NCI-H1694 treated with DMSO at 0.1 percent for 48 hours (cell line): ENCODE measurements around the gene KRTAP5-8.
A peak's percentile ranks its signal among the peaks of the same experiment; 100 is the strongest.
"Not testable (repeated sequence)": the region's sequence is repeated elsewhere in the genome, so short reads cannot be mapped to it uniquely, and the experiment has no call there.

ENCODE experiments used
- DNase-seq: peaks from one replicate; lab custom pipeline; 2025; lab: John Stamatoyannopoulos, UW

Gene KRTAP5-8

DNA sequence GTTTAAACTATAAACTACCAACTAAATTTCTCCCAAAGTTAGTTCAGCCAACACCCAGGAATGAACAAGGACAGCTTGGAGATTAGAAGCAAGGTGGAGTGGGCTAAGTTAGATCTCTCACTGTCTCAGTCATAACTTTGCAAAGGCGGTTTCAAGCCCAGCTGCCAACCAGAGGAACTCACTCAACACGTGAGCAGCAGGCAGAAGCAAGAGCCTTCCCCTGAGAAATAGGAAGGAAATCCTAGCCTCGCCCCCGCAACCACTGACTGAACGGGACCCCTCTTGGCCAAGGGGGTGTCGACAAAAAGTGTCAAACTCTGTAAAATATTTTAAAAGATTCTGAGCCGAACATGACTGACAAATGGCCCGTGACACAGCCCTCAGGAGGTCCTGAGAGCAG is 6.0 kb downstream of the KRTAP5-8 start:
- DNase-seq, result no peak

DNA sequence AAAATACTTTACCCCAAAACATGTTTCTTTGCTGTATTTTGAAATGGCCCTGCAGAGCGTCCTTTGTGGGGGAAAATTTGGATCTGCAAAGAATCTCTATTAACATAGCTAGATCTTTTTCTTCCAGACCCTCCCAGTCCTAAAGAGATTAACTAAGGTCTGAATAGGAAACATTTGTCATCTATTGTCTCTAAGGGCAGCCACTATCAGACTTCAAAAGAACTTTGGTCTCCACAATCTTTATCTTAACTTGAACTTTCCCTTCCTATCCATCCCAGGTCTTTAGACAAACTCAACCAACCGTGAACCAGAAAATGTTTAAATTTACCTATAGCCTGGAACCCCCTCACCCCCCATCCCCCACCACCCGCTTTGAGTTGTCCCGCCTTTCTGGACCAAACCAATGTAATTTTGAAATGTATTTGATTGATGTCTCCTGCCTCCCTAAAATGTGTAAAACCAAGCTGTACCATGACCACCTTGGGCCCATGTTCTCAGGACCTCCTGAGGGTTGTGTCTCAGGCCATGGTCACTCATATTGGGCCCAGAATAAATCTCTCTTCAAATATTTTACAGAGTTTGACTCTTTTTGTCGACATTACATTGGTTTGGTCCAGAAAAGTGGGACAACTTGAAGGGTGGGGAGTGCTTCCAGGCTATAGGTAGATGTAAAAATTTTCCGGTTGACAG is 6.8 kb downstream of the KRTAP5-8 start:
- DNase-seq, result no peak

DNA sequence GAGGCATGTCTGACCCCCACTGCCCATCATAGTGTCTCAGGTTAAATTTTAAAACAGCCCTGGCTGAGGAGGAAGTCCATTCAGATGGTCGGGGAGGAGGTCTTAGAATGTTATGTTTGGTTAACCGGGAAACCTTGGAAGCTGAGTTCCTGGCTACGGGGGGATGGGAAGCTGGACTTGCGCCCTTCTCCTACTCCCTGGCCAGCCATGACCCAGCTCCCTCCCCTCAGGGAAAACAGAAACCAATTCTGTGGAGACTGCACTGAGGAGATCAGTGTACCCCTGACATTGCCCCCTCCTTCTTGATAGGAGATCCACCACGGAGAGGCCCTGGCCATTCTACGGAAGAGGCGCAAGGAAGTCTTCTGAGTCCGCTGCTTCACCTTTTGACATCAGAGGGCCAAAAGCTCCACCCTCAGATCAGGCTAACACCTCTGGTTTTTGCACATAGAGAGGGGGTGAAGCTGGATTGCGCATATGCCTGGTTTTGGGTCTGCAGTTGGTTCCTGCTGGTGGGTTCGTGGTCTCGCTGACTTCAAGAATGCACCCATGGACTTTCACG is 7.7 kb downstream of the KRTAP5-8 start:
- no peak for DNase-seq

DNA sequence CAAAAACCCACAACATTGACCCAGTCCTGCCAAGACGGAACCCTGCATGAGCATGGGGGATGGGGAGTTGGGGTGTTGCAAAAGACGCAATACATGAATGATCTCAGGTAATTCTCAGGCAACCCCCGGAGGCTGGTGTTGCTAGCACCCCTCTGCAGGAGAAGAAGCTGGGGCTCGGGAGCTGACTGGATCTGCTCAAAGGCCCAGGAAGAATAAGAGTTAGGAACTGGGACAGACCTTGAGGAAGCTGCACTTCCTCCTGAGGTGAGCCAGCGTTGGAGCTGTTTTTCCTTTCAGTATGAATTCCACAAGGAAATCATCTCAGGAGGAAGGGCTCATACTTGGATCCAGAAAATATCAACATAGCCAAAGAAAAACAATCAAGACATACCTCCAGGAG is 10.3 kb downstream of the KRTAP5-8 start, which contains the start of gene KRTAP5-9:
KRTAP5-9 (plus strand) TSS at position 301 of the 400 bp plus-strand sequence. CDS start 238 bp downstream, outside the sequence.
- DNase-seq, result no peak

DNA sequence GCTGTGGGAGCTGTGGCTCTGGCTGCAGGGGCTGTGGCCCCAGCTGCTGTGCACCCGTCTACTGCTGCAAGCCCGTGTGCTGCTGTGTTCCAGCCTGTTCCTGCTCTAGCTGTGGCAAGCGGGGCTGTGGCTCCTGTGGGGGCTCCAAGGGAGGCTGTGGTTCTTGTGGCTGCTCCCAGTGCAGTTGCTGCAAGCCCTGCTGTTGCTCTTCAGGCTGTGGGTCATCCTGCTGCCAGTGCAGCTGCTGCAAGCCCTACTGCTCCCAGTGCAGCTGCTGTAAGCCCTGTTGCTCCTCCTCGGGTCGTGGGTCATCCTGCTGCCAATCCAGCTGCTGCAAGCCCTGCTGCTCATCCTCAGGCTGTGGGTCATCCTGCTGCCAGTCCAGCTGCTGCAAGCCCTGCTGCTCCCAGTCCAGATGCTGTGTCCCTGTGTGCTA is 10.9 kb downstream of the KRTAP5-8 start:
- DNase-seq, result no peak

DNA sequence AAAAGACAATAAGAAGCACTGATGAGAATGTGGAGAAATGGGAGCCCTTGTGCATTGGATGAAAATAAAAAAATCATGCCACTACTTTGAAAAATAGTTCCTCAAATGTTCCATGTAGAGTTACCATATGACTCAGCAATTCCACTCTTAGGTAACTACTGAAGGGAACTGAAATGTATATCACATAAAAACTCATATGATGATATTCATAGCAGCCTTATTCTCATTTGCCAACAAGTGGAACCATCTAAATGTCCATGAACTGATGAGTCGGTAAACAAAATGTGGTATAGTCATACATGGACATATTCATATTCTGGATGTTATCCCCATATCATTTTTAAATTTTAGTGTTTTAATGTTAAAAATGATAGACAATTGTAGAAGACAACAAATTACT is 13.9 kb downstream of the KRTAP5-8 start:
- no peak for DNase-seq

DNA sequence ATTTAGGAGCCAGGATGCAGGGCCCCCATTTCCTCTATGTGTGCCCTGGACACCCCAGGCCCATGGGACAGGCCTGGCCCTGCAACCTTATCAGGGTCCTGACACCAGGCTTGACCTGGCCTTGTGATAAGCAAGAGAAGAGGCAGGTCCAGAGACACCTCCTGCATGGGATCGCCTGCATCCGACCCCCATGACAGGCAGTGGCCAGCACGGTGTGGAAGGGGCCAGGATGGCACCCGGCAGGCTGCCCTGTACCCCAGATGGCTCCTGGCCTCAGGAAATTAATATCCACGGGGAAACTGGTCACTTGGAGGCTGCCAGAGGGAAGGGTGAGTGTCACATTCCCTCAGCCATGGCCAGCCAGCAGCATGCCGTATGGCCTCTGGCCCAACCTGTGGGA is 17.2 kb downstream of the KRTAP5-8 start:
- DNase-seq, result no peak

DNA sequence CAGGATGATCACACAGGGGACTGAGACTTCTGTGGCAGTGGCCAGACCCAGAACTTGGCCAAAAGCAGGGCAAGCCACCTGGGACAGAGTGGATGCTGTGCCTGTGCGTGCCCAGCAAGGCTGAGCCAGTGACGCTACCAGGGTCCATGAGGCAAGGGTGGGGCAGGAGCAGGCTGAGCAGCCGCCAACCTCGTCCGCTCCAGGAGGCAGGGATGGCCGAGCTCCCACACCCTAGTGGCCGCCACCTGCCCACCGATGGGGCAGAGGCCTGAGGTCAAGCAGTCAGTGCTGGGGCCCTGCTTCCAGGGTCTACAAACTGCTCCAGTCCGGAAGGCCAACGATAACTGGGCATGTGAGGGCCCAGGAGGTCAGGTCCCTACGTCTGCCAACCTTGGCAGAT is 17.7 kb downstream of the KRTAP5-8 start:
- no peak for DNase-seq

DNA sequence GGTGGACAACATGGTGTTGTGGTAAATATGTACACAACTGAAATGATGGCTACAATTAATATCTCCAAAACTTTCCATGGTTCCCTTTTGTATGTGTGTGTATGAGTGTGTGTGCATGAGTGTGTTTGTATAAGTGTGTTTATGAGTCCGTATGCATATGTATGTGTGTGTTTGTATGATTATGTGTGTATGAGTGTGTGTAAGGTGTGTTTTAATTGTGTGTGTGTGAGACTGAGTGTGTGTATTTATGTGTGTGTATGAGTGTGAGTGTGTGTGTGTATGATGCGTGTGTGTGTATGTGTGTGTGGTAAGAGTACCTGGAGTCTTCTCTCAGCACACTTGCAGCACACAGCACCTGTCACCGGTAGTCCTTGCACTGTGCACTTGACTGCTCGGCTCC is 18.2 kb downstream of the KRTAP5-8 start:
- no peak for DNase-seq

DNA sequence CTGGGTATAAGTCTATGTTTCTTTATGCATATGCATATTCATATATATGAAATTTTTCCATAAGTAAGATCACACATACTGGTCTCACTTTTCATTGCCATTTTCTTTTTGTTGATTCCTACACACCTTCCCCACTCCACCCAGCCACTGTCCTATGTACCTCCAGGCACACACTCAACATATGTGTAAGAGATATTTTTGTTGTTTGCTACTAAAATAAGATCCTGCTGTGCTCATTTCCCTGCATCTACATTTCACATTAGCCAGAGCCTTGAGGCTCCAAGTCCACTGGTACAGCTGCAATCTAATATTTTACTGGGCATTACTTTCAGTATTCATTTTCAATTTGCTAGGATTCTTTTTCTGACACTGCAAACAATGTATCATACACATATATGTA is 19.4 kb downstream of the KRTAP5-8 start:
- DNase-seq, result no peak

DNA sequence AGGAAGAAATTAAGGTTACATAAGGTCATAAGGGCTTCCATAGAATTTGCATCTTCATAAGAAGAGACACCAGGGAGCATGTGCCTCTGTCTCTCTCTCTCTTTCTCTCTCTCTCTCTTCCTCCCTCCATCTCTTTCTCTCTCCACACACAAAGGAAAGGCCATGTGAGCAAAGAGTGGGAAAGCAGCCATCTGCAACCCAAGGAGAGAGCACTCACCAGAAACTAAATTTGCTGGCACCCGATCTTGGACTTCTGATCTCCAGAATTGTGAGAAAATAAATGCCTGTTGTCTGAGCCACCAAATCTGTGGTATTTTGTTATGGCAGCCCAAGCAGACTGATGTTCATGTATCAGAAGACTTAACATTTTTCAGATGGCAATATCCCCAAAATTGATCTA is 21.2 kb downstream of the KRTAP5-8 start:
- no peak for DNase-seq

DNA sequence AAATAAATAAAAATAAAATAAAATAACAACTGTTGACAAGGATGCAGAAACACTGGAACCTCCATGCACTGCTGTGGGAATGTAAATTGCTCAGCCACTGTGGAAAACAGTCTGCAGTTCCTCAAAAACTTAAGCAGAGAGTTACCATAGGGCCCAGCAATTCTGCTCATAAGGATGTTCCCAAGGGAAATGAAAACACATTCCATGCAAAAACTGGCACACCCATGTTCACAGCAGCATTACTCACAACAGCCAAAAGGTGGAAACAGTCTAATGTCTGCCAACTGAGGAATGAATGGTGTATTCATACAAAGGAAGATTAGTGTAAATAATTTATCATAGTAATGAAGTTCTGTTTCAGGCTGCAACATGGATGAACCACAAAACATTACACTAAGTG is 24.3 kb downstream of the KRTAP5-8 start:
- DNase-seq, result no peak

DNA sequence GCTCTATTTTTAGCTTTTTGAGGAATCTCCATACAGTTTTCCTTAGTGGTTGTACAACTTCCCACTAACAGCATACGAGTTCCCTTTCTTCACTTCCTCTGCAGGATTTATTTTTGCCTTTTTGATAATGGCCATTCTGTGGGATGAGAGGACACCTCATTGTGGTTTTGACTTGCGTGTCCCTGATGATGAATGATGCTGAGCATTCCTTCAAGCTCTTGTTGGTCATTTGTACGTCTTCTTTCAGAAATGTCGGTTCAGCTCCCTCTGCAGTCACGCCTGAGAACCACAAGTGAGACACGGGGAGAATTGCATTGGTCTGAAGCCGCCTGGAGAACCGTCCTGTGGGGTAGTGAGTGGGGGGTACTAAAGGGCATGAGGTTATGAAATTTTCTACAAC is 25.6 kb downstream of the KRTAP5-8 start:
- peak; percentile 2 for DNase-seq

DNA sequence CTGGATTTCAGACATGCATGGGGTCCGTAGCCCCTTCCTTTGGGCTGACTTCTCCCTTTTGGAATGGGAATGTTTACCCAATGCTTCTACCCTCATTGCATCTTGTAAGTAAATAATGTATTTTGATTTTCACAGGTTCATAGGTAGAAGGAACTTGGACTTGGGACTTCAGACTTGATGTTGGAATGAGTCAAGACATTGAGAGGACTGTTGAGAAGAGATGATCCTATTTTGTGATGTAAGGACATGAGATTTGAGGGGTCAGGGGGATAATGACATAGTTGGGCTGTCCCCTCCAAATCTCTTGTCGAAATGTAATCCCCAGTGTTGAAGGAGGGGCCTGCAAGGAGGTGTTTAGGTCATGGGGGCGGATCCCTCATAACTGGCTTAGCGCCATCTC is 26.6 kb downstream of the KRTAP5-8 start:
- no peak for DNase-seq

DNA sequence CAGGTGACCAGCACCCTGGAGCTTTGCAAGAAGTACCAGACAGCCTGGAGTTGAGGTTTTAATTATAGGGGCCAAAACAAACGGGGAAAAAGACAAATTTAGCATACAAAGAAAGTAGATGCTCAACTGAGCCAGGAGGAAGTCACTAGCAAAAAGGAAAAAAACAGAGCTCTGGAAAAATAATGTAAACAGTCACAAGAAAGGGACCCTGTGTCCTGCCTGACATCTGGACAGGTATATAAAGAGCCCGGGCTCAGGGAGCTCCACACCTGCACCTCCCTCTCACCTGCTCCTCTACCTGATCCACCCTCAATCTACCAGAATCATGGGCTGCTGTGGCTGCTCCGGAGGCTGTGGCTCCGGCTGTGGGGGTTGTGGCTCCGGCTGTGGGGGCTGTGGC is 27.4 kb downstream of the KRTAP5-8 start, which contains the start of gene KRTAP5-10:
KRTAP5-10 (plus strand) TSS at position 301 of the 400 bp plus-strand sequence; CDS start at position 326, 25 bp downstream.
- no peak for DNase-seq

DNA sequence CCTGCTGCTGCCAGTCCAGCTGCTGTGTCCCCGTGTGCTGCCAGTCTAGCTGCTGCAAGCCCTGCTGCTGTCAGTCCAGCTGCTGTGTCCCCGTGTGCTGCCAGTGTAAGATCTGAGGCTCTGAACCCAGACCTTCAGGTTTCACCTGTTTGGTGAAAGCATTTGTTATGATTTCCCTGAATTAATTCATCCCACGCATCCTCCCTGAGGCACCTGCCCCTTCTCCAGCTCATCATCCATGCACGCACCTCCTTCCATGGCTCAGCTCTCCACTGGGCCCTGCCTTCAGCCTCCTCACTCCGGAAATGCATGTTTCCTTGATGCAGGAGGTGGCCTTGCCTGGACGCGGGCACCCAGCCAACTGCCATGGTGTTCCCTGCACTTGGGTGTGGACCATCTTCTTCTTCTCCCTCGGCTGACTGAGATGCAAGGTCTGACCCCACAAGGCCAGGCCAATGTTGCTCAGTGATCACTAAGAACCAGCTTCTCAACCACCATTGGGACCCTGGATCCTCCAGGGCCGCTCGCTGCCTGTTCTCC is 28.3 kb downstream of the KRTAP5-8 start:
- no peak for DNase-seq

DNA sequence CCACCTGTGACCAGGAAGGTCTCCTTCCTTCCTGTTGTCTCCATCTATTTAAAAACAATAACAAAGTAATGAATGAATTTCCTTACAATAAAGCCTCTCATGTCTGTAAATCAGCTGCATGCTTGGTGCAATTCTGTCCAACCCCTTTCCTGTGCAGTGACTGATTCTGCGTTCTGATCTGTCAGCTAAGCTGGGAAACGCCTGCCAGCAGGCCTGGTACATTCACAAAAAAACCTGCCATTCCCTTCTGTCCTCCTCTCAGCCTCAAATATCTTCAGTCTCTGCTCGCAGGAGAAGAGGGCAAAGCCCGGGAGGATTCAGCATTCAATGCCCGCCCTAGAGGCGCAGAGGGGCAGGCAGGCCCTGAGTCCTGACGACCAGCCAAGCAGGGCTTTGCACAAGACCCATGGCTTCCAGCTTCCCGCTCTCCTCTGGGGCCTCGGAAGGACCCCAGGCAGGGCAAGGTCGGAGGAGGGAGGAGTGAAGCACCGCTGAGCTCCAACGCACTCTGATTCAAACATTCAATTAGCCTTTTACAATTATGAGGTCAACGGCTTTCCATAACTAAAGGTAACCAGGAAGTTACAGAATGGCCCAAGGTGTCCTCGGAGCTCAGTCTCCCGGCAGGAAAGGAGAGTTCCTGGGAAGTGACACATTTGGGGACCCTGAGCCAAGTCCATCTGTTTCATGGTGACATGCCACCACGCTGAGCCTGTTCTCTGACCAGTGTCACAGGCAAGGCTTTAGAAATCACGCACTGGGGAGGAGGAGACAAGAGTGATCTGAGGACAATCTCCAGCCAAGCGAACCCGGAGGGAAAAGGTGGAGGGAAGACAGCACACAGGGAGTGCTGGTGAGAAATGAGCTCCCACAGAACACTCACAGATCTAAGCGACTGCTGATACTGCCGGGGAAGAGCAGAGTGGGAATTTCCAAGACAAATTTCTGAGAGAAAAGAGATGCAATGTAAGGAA is 29.1 kb downstream of the KRTAP5-8 start:
- DNase-seq, result not testable (repeated sequence)

DNA sequence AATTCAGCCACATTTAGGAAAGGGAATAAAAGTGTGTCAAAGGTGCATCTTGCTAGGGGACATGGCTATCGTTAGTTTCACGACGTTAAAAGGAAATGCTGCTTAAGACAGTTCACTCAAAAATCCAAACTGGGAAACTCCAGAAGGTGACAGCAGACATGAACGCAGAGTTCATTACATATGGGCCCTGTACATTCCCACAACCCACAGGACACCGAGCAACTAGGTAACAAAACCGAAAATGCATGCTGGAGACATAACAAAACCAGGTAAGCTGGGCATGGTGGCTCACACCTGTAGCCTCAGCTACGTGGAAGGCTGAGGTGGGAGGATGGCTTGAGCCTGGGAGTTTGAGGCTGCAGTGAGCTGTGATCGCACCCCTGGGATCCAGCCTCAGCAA is 29.8 kb downstream of the KRTAP5-8 start:
- not testable (repeated sequence) for DNase-seq

DNA sequence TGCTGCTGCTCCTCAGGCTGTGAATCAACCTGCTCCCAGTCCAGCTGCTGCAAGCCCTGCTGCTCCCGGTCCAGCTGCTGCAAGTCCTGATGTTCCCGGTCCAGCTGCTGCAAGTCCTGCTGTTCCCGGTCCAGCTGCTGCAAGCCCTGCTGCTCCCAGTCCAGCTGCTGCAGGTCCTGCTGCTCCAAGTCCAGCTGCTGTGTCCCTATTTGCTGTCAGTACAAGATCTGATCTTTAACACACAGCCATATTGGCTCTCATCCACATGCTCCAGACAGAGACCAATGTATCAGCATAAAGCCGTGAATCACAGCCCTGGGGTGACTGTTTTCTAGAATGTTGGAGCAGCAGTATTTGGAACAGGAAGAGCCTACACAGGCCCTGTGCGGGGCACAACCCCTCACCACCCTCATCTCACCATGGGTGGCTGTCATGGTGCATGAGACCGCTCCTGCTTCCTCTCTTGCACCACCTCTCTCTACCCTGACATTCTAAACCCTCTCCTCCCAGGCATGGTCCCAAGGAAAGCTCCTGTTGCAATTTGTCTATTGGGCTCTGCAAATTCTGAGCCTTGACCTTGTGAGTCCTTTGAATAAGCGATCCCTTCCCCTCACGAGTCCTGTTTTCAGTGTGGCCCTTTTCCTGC is 31.0 kb downstream of the KRTAP5-8 start:
- no peak for DNase-seq

DNA sequence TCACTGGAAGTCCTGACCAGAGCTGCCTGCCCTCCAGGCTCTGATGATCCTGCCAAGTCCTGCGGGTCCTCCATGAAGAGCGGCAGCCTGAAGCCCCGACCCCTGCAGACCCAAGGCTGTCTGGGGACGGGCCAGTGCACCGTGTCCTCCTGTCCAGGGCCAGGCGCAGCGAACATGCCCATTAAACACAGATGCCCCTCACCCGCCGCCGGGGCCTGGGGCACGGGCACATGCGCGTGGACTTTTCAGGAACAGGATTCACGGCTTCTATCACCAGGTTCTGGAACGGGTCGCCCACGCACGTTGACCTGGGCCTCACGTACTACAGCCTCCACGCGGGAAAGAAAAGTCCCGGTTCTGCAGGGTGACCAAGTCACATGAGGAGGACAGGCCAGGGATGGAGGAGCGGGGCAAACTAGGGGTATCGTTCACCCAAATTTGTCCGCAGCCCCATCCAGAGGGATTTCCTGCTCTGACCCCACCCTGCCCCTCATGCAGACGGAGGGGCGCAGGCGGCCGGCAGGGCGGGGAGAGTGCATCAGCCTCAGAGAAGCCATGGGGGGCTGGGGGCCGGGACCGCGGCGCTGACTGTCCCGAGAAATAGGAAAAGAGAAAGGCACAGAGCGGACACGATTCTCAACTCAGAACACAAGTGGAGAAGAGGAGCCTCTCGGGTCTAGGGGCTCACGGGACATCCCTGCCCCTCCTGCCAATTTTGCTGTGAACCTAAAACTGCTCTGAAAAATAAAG is 33.5 kb downstream of the KRTAP5-8 start:
- not testable (repeated sequence) for DNase-seq

DNA sequence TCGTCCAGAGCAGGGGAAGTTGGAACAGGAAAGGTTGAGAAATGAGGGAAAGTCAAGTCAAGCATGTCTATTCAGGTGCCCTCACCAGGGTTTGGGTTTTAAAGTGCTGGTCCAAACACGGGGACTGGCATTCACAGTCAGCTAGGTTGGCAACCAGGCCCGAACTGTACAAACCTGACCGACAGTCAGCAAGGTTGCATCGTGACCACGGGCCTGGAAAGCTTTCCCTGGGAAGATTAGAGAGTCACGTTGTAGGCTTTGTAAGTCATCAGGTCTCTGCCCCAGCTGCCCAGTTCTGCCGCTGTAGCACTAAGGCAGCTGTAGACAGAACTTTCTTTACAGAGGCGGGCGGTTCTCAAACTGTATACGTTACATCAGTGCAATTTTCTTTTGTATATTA is 35.0 kb downstream of the KRTAP5-8 start:
- DNase-seq, result no peak
